Stimulated activated naive CD8-positive, alpha-beta T cell treated with anti-CD3 and anti-CD28 coated beads, Interleukin-15, Interleukin-2, amounts not matched to agents 100 ng/mL and 50 ng/mL, for 24 hours (primary cell): ENCODE data around the gene IL9R.
"Not testable (repeated sequence)": the region's sequence is repeated elsewhere in the genome, so short reads cannot be mapped to it uniquely, and the experiment has no call there.

Experiments
- H3K27ac Mint-ChIP-seq: one replicate; pipeline ENCODE4 v1.8.0; 2021; ENCODE audit warnings: mild to moderate bottlenecking, mixed read lengths
- H3K27me3 Mint-ChIP-seq: one replicate; pipeline ENCODE4 v1.8.0; 2021; ENCODE audit warnings: mixed read lengths
- H3K36me3 Mint-ChIP-seq: one replicate; pipeline ENCODE4 v1.8.0; 2021; ENCODE audit warnings: low read depth, mixed read lengths
- H3K4me1 Mint-ChIP-seq: one replicate; pipeline ENCODE4 v1.8.0; 2021; ENCODE audit warnings: low read depth, mixed read lengths
- H3K4me3 Mint-ChIP-seq: one replicate; pipeline ENCODE4 v1.8.0; 2021; ENCODE audit warnings: mild to moderate bottlenecking, mixed read lengths
- H3K9me3 Mint-ChIP-seq: one replicate; pipeline ENCODE4 v1.8.0; 2021; ENCODE audit warnings: mixed read lengths

IL9R gene

GRCh38 chrX:155972241-155972640 is 25.3 kb upstream of the IL9R start:
- not testable (repeated sequence) for H3K27me3 Mint-ChIP-seq, H3K4me3 Mint-ChIP-seq, H3K36me3 Mint-ChIP-seq, H3K4me1 Mint-ChIP-seq, H3K27ac Mint-ChIP-seq
- H3K9me3 Mint-ChIP-seq = peaks cover 18% of the 10 kb centered on the region

GRCh38 chrX:155983326-155983725 is 14.2 kb upstream of the IL9R start:
- no peaks in the 10 kb centered on the region for H3K36me3 Mint-ChIP-seq
- no peak overlapping the region for H3K4me3 Mint-ChIP-seq
- peaks cover 7% of the 10 kb centered on the region for H3K9me3 Mint-ChIP-seq
- no peaks in the 10 kb centered on the region for H3K4me1 Mint-ChIP-seq
- H3K27ac Mint-ChIP-seq = no peak overlapping the region
- H3K27me3 Mint-ChIP-seq = no peaks in the 10 kb centered on the region

- Mint-ChIP-seq H3K27me3 (no peaks in the 10 kb centered on the region), H3K4me1 (no peaks in the 10 kb centered on the region), H3K36me3 (no peaks in the 10 kb centered on the region), H3K27ac (no peak overlapping the region), H3K9me3 (peaks cover 7% of the 10 kb centered on the region), H3K4me3 (no peak overlapping the region)
Measured at GRCh38 chrX:155985208-155985607, 12.3 kb upstream of the IL9R start.

GRCh38 chrX:155986995-155987394 is 10.5 kb upstream of the IL9R start:
- not testable (repeated sequence) for H3K4me1 Mint-ChIP-seq, H3K36me3 Mint-ChIP-seq, H3K4me3 Mint-ChIP-seq, H3K27ac Mint-ChIP-seq, H3K27me3 Mint-ChIP-seq, H3K9me3 Mint-ChIP-seq

- Mint-ChIP-seq H3K4me3 (no peak overlapping the region), H3K27me3 (no peaks in the 10 kb centered on the region), H3K4me1 (no peaks in the 10 kb centered on the region), H3K36me3 (no peaks in the 10 kb centered on the region), H3K9me3 (no peaks in the 10 kb centered on the region), H3K27ac (no peak overlapping the region)
Measured at GRCh38 chrX:155988859-155989258, 8.6 kb upstream of the IL9R start.

GRCh38 chrX:155993421-155993820 is 4.1 kb upstream of the IL9R start:
- peaks cover 16% of the 10 kb centered on the region for H3K4me1 Mint-ChIP-seq
- H3K4me3 Mint-ChIP-seq = no peak overlapping the region
- no peaks in the 10 kb centered on the region for H3K27me3 Mint-ChIP-seq
- H3K27ac Mint-ChIP-seq = no peak overlapping the region
- H3K9me3 Mint-ChIP-seq = no peaks in the 10 kb centered on the region
- H3K36me3 Mint-ChIP-seq = no peaks in the 10 kb centered on the region

- Mint-ChIP-seq H3K36me3 (no peaks in the 10 kb centered on the region), H3K4me3 (no peak overlapping the region), H3K9me3 (no peaks in the 10 kb centered on the region), H3K4me1 (peaks cover 16% of the 10 kb centered on the region), H3K27me3 (no peaks in the 10 kb centered on the region), H3K27ac (no peak overlapping the region)
Measured at GRCh38 chrX:155995321-155995875, 2.1 kb upstream of the IL9R start.

GRCh38 chrX:155998116-155998515 is 620 bp downstream of the IL9R start:
- Mint-ChIP-seq H3K27me3 (no peaks in the 10 kb centered on the region), H3K4me1 (peaks cover 27% of the 10 kb centered on the region), H3K4me3 (peak overlapping the region; percentile 11), H3K27ac (peak overlapping the region; percentile 18), H3K9me3 (no peaks in the 10 kb centered on the region), H3K36me3 (no peaks in the 10 kb centered on the region)

GRCh38 chrX:155998761-155999510 is 1.4 kb downstream of the IL9R start:
- H3K27me3 Mint-ChIP-seq = no peaks in the 10 kb centered on the region
- no peaks in the 10 kb centered on the region for H3K36me3 Mint-ChIP-seq
- H3K4me1 Mint-ChIP-seq = peaks cover 27% of the 10 kb centered on the region
- H3K9me3 Mint-ChIP-seq = no peaks in the 10 kb centered on the region
- H3K27ac Mint-ChIP-seq = no peak overlapping the region
- H3K4me3 Mint-ChIP-seq = no peak overlapping the region

- H3K27me3 Mint-ChIP-seq, H3K36me3 Mint-ChIP-seq, H3K27ac Mint-ChIP-seq, H3K4me3 Mint-ChIP-seq, H3K9me3 Mint-ChIP-seq: not testable (repeated sequence)
- H3K4me1 Mint-ChIP-seq = peaks cover 27% of the 10 kb centered on the region
Measured at GRCh38 chrX:155999751-156000150, 2.3 kb downstream of the IL9R start.

GRCh38 chrX:156000361-156000926 is 2.9 kb downstream of the IL9R start:
- no peak overlapping the region for H3K4me3 Mint-ChIP-seq
- no peaks in the 10 kb centered on the region for H3K9me3 Mint-ChIP-seq
- no peaks in the 10 kb centered on the region for H3K36me3 Mint-ChIP-seq
- peaks cover 27% of the 10 kb centered on the region for H3K4me1 Mint-ChIP-seq
- peak overlapping the region; percentile 24 for H3K27ac Mint-ChIP-seq
- H3K27me3 Mint-ChIP-seq = no peaks in the 10 kb centered on the region

- Mint-ChIP-seq H3K36me3 (no peaks in the 10 kb centered on the region), H3K27ac (peak overlapping the region; percentile 31), H3K4me3 (no peak overlapping the region), H3K4me1 (peaks cover 27% of the 10 kb centered on the region), H3K27me3 (no peaks in the 10 kb centered on the region), H3K9me3 (no peaks in the 10 kb centered on the region)
Measured at GRCh38 chrX:156001001-156001666, 3.6 kb downstream of the IL9R start.

- Mint-ChIP-seq H3K27me3 (no peaks in the 10 kb centered on the region), H3K36me3 (no peaks in the 10 kb centered on the region), H3K4me1 (peaks cover 27% of the 10 kb centered on the region), H3K4me3 (no peak overlapping the region), H3K27ac (peak overlapping the region; percentile 16), H3K9me3 (no peaks in the 10 kb centered on the region)
Measured at GRCh38 chrX:156001667-156002021, 4.1 kb downstream of the IL9R start.

- peaks cover 19% of the 10 kb centered on the region for H3K4me1 Mint-ChIP-seq
- no peaks in the 10 kb centered on the region for H3K9me3 Mint-ChIP-seq
- H3K27me3 Mint-ChIP-seq = no peaks in the 10 kb centered on the region
- no peaks in the 10 kb centered on the region for H3K36me3 Mint-ChIP-seq
- no peak overlapping the region for H3K27ac Mint-ChIP-seq
- no peak overlapping the region for H3K4me3 Mint-ChIP-seq
Measured at GRCh38 chrX:156002507-156002906, 5.0 kb downstream of the IL9R start.

- peaks cover 11% of the 10 kb centered on the region for H3K4me1 Mint-ChIP-seq
- H3K9me3 Mint-ChIP-seq = no peaks in the 10 kb centered on the region
- H3K27me3 Mint-ChIP-seq = no peaks in the 10 kb centered on the region
- no peak overlapping the region for H3K4me3 Mint-ChIP-seq
- H3K27ac Mint-ChIP-seq = no peak overlapping the region
- no peaks in the 10 kb centered on the region for H3K36me3 Mint-ChIP-seq
Measured at GRCh38 chrX:156003486-156004185, 6.1 kb downstream of the IL9R start.
